ENCODE data around the gene BAIAP2. TPM values are rescaled to one million over a fixed set of nuclear protein-coding genes. Genes with fewer than 3 reads are reported as not detected.

BAIAP2 gene
- total RNA-seq, 6 donors from 2014 or later = 90.7 to 231 (median 123) TPM

DNA sequence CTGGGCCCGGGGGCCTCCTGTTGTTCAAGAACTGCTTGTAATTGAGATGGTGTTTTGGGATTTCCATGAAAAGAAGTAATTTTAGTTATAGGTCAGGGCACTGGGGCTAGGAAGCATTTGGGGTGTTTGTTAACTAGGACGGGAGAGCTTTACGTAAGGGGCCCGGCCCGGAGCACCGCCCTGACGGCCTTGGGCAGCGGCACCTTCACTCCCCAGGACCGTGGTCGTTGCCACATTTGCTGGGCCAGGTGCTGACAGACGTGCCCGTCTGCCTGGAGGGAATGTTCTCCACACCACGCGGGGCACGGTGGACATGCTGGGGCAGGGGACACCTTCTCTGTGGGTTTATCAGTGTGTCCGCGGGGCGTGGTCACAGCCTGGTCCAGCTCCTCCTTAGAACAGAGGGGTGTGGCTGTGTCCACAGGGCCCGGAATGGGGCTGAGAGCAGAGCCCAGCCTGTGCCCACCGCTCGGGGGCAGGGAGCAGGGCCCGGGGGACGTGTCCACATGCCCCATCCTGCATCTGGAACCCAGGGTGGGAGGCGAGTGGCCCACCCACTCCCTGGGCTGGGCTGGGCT, 57.7 kb downstream of the BAIAP2 start:
- Histone ChIP-seq H3K27ac (peak overlapping the region; percentile 7 to 77 (median 48)), H3K4me1 (peaks cover 47 to 73% (median 70%) of the 10 kb centered on the region in 4 donors), H3K27me3 (no peaks in the 10 kb centered on the region), H3K36me3 (peaks cover 0 to 27% (median 15%) of the 10 kb centered on the region in 4 donors), H3K4me3 (no peak overlapping the region), H3K9me3 (no peaks in the 10 kb centered on the region)
- TF ChIP-seq POLR2A (IDR thresholded peaks at IDR 0.05) (no peak), CTCF (IDR thresholded peaks at IDR 0.05) (no peak), EP300 (IDR thresholded peaks at IDR 0.05) (no peak), POLR2AphosphoS5 (IDR thresholded peaks at IDR 0.05) (no peak)
- DNase-seq = peak; percentile 42 to 80
- ATAC-seq (ENCODE audit: low FRiP score in 2 of 2) = no peak
- WGBS, 2 donors = 75 to 80% methylated on average over 9 to 24 of the region's 24 CpGs

- Histone ChIP-seq H3K27ac (peak overlapping the region; percentile 55 to 72 (median 68)), H3K4me1 (peaks cover 51 to 80% (median 75%) of the 10 kb centered on the region in 4 donors)
- no peak for DNase-seq
Measured at GRCh38 chr17:81093619-81094508, 58.9 kb downstream of the BAIAP2 start.

GRCh38 chr17:81094509-81095382, 59.8 kb downstream of the BAIAP2 start:
- TF ChIP-seq EP300 (IDR thresholded peaks at IDR 0.05) (peak in 1 of 4 donors; percentile 29), CTCF (IDR thresholded peaks at IDR 0.05) (no peak), POLR2AphosphoS5 (IDR thresholded peaks at IDR 0.05) (peak in 1 of 2 donors; percentile 53)
- peaks cover 49 to 73% (median 67%) of the 10 kb centered on the region in 4 donors for H3K4me1 ChIP-seq
- 57 to 71% methylated on average over 22 to 33 of the region's 33 CpGs for WGBS, 2 donors
- ATAC-seq (ENCODE audit: low FRiP score in 2 of 2) (peak; percentile 19 to 71), DNase-seq (peak; percentile 79 to 90)
- H3K9me3 ChIP-seq = no peaks in the 10 kb centered on the region
- no peak overlapping the region for H3K4me3 ChIP-seq
- H3K27me3 ChIP-seq = no peaks in the 10 kb centered on the region
- peak overlapping the region; percentile 55 to 72 (median 68) for H3K27ac ChIP-seq
- peaks cover under 1 to 23% (median 12%) of the 10 kb centered on the region in 4 donors for H3K36me3 ChIP-seq

More at GRCh38 chr17:81093619-81094508, 58.9 kb downstream of the BAIAP2 start:
- TF ChIP-seq EP300 (IDR thresholded peaks at IDR 0.05) (no peak), POLR2AphosphoS5 (IDR thresholded peaks at IDR 0.05) (no peak), CTCF (IDR thresholded peaks at IDR 0.05) (no peak), POLR2A (IDR thresholded peaks at IDR 0.05) (no peak)
- Histone ChIP-seq H3K4me3 (no peak overlapping the region), H3K36me3 (peaks cover 0 to 20% (median 9%) of the 10 kb centered on the region in 4 donors), H3K9me3 (no peaks in the 10 kb centered on the region), H3K27me3 (no peaks in the 10 kb centered on the region)
- 84 to 87% methylated on average over 16 to 20 of the region's 21 CpGs for WGBS, 2 donors
- no peak for ATAC-seq (ENCODE audit: low FRiP score in 2 of 2)

DNA sequence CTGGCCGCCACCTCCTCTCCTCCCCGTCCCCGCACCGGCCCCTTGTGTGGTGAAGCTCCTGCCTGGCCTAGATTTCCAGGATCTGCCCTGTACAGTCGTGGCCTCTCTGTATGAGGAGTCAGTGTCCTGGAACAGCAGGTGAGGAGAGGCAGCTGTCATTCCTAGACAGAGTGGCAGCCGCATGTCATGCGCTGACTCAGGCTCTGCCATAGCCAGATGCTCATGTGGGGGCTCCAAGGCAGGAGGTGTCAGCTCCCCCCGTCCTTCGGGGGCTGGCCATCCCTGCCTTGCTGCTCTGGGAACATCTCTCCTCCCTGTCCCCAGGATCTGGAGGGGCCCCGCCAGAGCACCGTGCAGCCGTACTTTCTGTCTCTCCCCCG, 60.4 kb downstream of the BAIAP2 start:
- DNase-seq (no peak), ATAC-seq (ENCODE audit: low FRiP score in 2 of 2) (no peak)
- H3K9me3 ChIP-seq = no peaks in the 10 kb centered on the region
- H3K4me1 ChIP-seq = peaks cover 43 to 67% (median 61%) of the 10 kb centered on the region in 4 donors
- H3K27ac ChIP-seq = peak overlapping the region; percentile 55 to 72 (median 68)
- WGBS, 2 donors = 65% methylated on average over 13 of the region's 13 CpGs; no CpG with 5 or more reads in 1 of the 2 donors
- peaks cover 6 to 29% (median 17%) of the 10 kb centered on the region in 4 donors for H3K36me3 ChIP-seq
- H3K4me3 ChIP-seq = no peak overlapping the region
- TF ChIP-seq EP300 (IDR thresholded peaks at IDR 0.05) (no peak), POLR2A (IDR thresholded peaks at IDR 0.05) (no peak), CTCF (IDR thresholded peaks at IDR 0.05) (no peak), POLR2AphosphoS5 (IDR thresholded peaks at IDR 0.05) (no peak)
- H3K27me3 ChIP-seq = no peaks in the 10 kb centered on the region
